ENCODE data around the gene FGF4. TPM values are rescaled to one million over a fixed set of nuclear protein-coding genes. Genes with fewer than 3 reads are reported as not detected.

FGF4 gene
- total RNA-seq, 4 donors from 2014 or later, result not detected

DNA sequence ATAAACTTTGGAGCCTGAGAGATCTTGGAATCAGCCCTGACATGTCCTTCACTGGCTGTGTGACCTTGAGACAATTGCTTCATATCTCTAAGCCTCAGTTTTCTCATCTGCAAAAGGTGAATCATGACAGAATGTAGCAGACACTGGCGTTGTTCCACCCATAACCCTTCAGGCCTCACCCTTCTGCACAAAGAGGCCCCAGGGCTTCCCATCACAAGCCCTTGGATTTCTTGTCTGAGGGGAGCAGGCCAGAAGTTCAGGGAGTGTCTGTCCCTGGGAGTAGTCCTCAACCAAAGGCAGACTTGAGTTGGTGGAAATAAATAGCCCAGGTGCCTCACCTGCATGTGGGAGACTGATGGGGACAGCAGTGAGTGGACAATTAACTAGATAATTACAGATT lies 27.4 kb upstream of the FGF4 start:
- DNase-seq, result no peak
- TF ChIP-seq EP300 (IDR thresholded peaks at IDR 0.05; ENCODE audit: low read depth) (no peak), POLR2AphosphoS5 (IDR thresholded peaks at IDR 0.05) (no peak), POLR2A (IDR thresholded peaks at IDR 0.05) (no peak)
- TF ChIP-seq, protein P1, sequence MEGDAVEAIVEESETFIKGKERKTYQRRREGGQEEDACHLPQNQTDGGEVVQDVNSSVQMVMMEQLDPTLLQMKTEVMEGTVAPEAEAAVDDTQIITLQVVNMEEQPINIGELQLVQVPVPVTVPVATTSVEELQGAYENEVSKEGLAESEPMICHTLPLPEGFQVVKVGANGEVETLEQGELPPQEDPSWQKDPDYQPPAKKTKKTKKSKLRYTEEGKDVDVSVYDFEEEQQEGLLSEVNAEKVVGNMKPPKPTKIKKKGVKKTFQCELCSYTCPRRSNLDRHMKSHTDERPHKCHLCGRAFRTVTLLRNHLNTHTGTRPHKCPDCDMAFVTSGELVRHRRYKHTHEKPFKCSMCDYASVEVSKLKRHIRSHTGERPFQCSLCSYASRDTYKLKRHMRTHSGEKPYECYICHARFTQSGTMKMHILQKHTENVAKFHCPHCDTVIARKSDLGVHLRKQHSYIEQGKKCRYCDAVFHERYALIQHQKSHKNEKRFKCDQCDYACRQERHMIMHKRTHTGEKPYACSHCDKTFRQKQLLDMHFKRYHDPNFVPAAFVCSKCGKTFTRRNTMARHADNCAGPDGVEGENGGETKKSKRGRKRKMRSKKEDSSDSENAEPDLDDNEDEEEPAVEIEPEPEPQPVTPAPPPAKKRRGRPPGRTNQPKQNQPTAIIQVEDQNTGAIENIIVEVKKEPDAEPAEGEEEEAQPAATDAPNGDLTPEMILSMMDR (IDR thresholded peaks at IDR 0.05), result no peak
- Histone ChIP-seq H3K4me3 (no peak overlapping the region), H3K36me3 (no peaks in the 10 kb centered on the region), H3K4me1 (no peaks in the 10 kb centered on the region), H3K27ac (no peak overlapping the region), H3K27me3 (no peaks in the 10 kb centered on the region), H3K9me3 (no peaks in the 10 kb centered on the region)
- WGBS, 2 donors (ENCODE audit: low coverage in 1 of 2), result 60% methylated on average over 1 of the region's 1 CpG; no CpG with 5 or more reads in 1 of the 2 donors
- intact Hi-C loops (cut with DNase I; ENCODE audit: low total_unique reads), result no loop called here
- in situ Hi-C loops (cut with MboI; ENCODE audit: low pct_ligation_motif_present in 1 of 4, low pct_unique_long_range_greater_than_20kb in 1 of 4, low sequenced_read_pairs in 3 of 4), result no loop called here

DNA sequence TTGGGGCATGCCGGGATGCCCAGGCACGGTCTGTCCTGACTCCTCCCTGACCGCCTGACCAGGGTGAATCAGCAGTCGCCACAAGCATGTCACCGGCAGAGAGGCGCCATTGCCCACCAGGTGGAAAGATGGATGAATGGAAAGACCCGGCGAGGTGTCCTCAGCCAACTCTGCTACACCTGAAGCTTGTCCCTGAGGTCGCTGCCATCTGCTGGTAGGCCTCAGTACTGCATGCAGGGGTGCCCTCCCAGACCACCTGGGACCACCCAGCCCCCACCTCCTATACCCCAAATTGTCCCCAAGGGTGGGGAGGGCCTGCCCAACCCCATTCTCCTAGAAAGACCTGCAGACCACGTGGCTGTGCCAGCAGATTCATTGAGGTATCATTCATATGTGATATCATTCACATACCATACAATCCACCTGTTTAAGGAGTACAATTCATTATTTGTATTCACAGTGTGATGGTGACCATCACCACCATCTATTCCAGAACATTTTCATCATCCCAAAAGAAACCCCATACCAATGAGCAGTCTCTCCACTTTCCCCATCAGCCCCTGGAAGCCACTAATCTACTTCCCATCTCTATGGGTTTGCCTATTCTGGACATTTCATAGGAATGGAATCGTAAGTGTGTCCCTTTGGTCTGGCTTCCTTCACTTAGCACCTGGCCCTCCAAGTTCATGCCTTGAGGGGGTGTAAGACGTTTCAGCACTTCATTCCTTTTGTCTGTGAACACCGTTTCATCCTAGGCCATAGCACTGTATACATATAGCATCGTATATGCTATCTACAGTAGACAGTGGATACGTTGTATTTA lies 26.6 kb upstream of the FGF4 start:
- no peaks in the 10 kb centered on the region for H3K27me3 ChIP-seq
- H3K9me3 ChIP-seq, result no peaks in the 10 kb centered on the region
- TF ChIP-seq POLR2A (IDR thresholded peaks at IDR 0.05) (no peak), EP300 (IDR thresholded peaks at IDR 0.05; ENCODE audit: low read depth) (no peak), POLR2AphosphoS5 (IDR thresholded peaks at IDR 0.05) (no peak)
- TF ChIP-seq, protein P1 (IDR thresholded peaks at IDR 0.05), result peak; percentile 47 to 66 (median 63)
- H3K36me3 ChIP-seq, result no peaks in the 10 kb centered on the region
- no peaks in the 10 kb centered on the region for H3K4me1 ChIP-seq
- WGBS, 2 donors (ENCODE audit: low coverage in 1 of 2), result 35 to 84% methylated on average over 5 to 15 of the region's 15 CpGs
- no peak overlapping the region for H3K27ac ChIP-seq
- in situ Hi-C loops (cut with MboI; ENCODE audit: low pct_ligation_motif_present in 1 of 4, low pct_unique_long_range_greater_than_20kb in 1 of 4, low sequenced_read_pairs in 3 of 4) (no loop called here), intact Hi-C loops (cut with DNase I; ENCODE audit: low total_unique reads) (no loop called here)
- H3K4me3 ChIP-seq, result no peak overlapping the region
- DNase-seq, result no peak

DNA sequence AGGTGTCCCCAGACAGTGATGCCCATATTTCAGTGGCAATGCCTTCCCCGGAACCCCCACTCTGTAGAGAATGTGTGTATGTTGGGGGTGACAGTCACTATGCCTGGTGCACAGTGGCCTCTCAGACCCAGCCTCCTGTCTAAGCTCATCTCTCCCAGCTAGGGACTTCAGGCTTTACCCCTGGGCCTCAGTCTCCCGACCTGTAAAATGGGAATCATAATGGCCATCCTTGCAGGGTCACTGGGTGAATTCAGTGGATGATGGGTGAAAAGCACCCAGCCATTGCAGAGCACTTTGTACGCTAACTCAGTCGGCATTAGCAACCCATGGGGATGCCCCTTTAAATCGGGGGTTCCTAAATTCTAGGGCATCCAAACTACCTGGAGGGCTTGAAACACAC lies 25.1 kb upstream of the FGF4 start:
- no peak overlapping the region for H3K27ac ChIP-seq
- no peaks in the 10 kb centered on the region for H3K4me1 ChIP-seq
- intact Hi-C loops (cut with DNase I; ENCODE audit: low total_unique reads) (no loop called here), in situ Hi-C loops (cut with MboI; ENCODE audit: low pct_ligation_motif_present in 1 of 4, low pct_unique_long_range_greater_than_20kb in 1 of 4, low sequenced_read_pairs in 3 of 4) (no loop called here)
- no peaks in the 10 kb centered on the region for H3K9me3 ChIP-seq
- H3K36me3 ChIP-seq, result no peaks in the 10 kb centered on the region
- no peak overlapping the region for H3K4me3 ChIP-seq
- H3K27me3 ChIP-seq, result no peaks in the 10 kb centered on the region
- no peak for DNase-seq
- 92% methylated on average over 5 of the region's 5 CpGs; no CpG with 5 or more reads in 1 of the 2 donors for WGBS, 2 donors (ENCODE audit: low coverage in 1 of 2)
- TF ChIP-seq POLR2AphosphoS5 (IDR thresholded peaks at IDR 0.05) (no peak), POLR2A (IDR thresholded peaks at IDR 0.05) (no peak), EP300 (IDR thresholded peaks at IDR 0.05; ENCODE audit: low read depth) (no peak)
- TF ChIP-seq, protein P1 (IDR thresholded peaks at IDR 0.05), result no peak

DNA sequence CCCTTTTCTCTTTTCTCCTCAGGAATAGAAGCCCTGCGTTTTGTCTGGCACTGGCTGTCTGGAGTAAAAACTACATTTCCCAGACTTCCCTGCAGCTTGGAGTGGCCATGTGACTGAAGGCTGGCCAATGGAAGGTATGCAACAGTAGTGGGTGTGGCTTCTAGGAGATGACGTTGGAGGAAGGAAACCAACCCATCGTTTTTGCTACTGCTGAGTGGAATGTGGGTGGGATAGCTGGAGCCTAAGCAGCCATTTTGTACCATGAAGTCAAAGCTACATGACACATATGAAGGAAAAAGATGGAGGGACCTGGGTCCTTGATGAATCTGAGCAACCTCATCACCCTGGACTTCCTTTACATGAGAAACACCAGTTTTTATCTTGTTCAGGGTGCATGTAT lies 24.4 kb upstream of the FGF4 start:
- in situ Hi-C loops (cut with MboI; ENCODE audit: low pct_ligation_motif_present in 1 of 4, low pct_unique_long_range_greater_than_20kb in 1 of 4, low sequenced_read_pairs in 3 of 4) (no loop called here), intact Hi-C loops (cut with DNase I; ENCODE audit: low total_unique reads) (no loop called here)
- Histone ChIP-seq H3K4me3 (no peak overlapping the region), H3K36me3 (no peaks in the 10 kb centered on the region), H3K4me1 (no peaks in the 10 kb centered on the region), H3K27me3 (no peaks in the 10 kb centered on the region), H3K9me3 (no peaks in the 10 kb centered on the region), H3K27ac (no peak overlapping the region)
- 0 to 16% methylated on average over 1 to 3 of the region's 3 CpGs for WGBS, 2 donors (ENCODE audit: low coverage in 1 of 2)
- TF ChIP-seq POLR2AphosphoS5 (IDR thresholded peaks at IDR 0.05) (no peak), EP300 (IDR thresholded peaks at IDR 0.05; ENCODE audit: low read depth) (no peak), POLR2A (IDR thresholded peaks at IDR 0.05) (no peak)
- TF ChIP-seq, protein P1 (IDR thresholded peaks at IDR 0.05), result no peak
- DNase-seq, result no peak

All from transverse colon (tissue), 4 donors.